CD4-positive, CD25-positive, alpha-beta regulatory T cell (primary cell): ENCODE results near the gene PABPC1L. TPM values are rescaled to one million over a fixed set of nuclear protein-coding genes. Genes with fewer than 3 reads are reported as not detected.

Experiments used
- ATAC-seq, 2 donors: fragments of 150-1000 bp; cut with Tn5 transposase; one replicate each; pipeline ENCODE4 v1.10.0; 2021; ENCODE audit warnings: low read depth in 2 of 2, moderate number of reproducible peaks in 2 of 2, moderate library complexity in 1 of 2
- DNase-seq, 3 donors: peaks; one replicate each; pipeline versions ENCODE4 v3.0.0 to v3.0.0-alpha.2; 2012 to 2022; ENCODE audit warnings: mixed read lengths in 1 of 3
- H3K27ac ChIP-seq: one replicate; pipeline ENCODE4 v1.7.0; 2013; ENCODE audit warnings: mild to moderate bottlenecking, low read length; ENCODE audit not compliant: insufficient read depth, poor library complexity, severe bottlenecking
- H3K27me3 ChIP-seq: one replicate; pipeline ENCODE4 v1.7.0; 2013; ENCODE audit warnings: low read length; ENCODE audit not compliant: control insufficient read depth, insufficient read depth
- H3K36me3 ChIP-seq: one replicate; pipeline ENCODE4 v1.7.0; 2013; ENCODE audit warnings: mild to moderate bottlenecking, low read length, moderate library complexity; ENCODE audit not compliant: control insufficient read depth, insufficient read depth
- H3K4me1 ChIP-seq: 2 replicates; pipeline ENCODE4 v1.7.0; 2013; ENCODE audit warnings: mild to moderate bottlenecking, low read length; ENCODE audit not compliant: insufficient read depth, control insufficient read depth, poor library complexity, severe bottlenecking
- H3K4me3 ChIP-seq: one replicate; pipeline ENCODE4 v1.7.0; 2013; ENCODE audit warnings: low read depth, mild to moderate bottlenecking, low read length, moderate library complexity
- H3K9me3 ChIP-seq, 2 experiments: 1 replicate in 1 of 2; 2 replicates in 1 of 2; pipeline ENCODE4 v1.7.0; 2013; ENCODE audit warnings: low read length in 2 of 2, mild to moderate bottlenecking in 1 of 2, moderate library complexity in 1 of 2; ENCODE audit not compliant: control insufficient read depth in 2 of 2
- H3K27ac Mint-ChIP-seq, 3 donors: one replicate each; pipeline ENCODE4 v1.8.0; 2020 to 2022; ENCODE audit warnings: mild to moderate bottlenecking in 3 of 3, mixed read lengths in 3 of 3, moderate library complexity in 2 of 3
- H3K27me3 Mint-ChIP-seq: one replicate; pipeline ENCODE4 v1.8.0; 2022; ENCODE audit warnings: mild to moderate bottlenecking, mixed read lengths
- H3K36me3 Mint-ChIP-seq: one replicate; pipeline ENCODE4 v1.8.0; 2020; ENCODE audit warnings: mixed read lengths
- H3K4me1 Mint-ChIP-seq, 4 donors: one replicate each; pipeline ENCODE4 v1.8.0; 2020 to 2022; ENCODE audit warnings: mixed read lengths in 4 of 4, mild to moderate bottlenecking in 1 of 4
- H3K4me3 Mint-ChIP-seq, 4 donors: one replicate each; pipeline ENCODE4 v1.8.0; 2020 to 2022; ENCODE audit warnings: mild to moderate bottlenecking in 4 of 4, mixed read lengths in 4 of 4, moderate library complexity in 3 of 4
- H3K9me3 Mint-ChIP-seq, 7 donors: one replicate each; pipeline ENCODE4 v1.8.0; 2020 to 2022; ENCODE audit warnings: mixed read lengths in 7 of 7, mild to moderate bottlenecking in 3 of 7, moderate library complexity in 2 of 7
- polyA plus RNA-seq, 4 donors: library from polyadenylated mRNA; unstranded; fragments of 300-500 nt; fragmentation: Illumina TruSeq; gene quantifications; one replicate each; pipeline ENCODE4 v1.2.3, GENCODE V29; 2021
- total RNA-seq: library from RNA; stranded (reverse); gene quantifications from one replicate; pipeline ENCODE4 v1.2.3, GENCODE V29; 2022

PABPC1L gene
- total and polyA plus RNA-seq, 5 donors from 2014 or later, result 0.12 to 66.1 (median 0.68) TPM; not detected in 2

GRCh38 chr20:44888226-44889103, 21.4 kb upstream of the PABPC1L start:
- DNase-seq (peak in 2 of 3 donors; percentile 22 to 45), ATAC-seq (no peak)
- no peaks in the 10 kb centered on the region for H3K27me3 ChIP-seq
- no peaks in the 10 kb centered on the region for H3K9me3 ChIP-seq
- H3K27ac Mint-ChIP-seq, result peak overlapping the region; percentile 84 to 92 (median 85)
- peaks cover 14% of the 10 kb centered on the region for H3K36me3 ChIP-seq
- H3K36me3 Mint-ChIP-seq, result peaks cover 8% of the 10 kb centered on the region
- peak overlapping the region; percentile 87 for H3K4me3 ChIP-seq
- H3K27me3 Mint-ChIP-seq, result no peaks in the 10 kb centered on the region
- H3K4me1 ChIP-seq, result peaks cover 79% of the 10 kb centered on the region
- peak overlapping the region; percentile 94 for H3K27ac ChIP-seq
- H3K4me3 Mint-ChIP-seq, result peak overlapping the region; percentile 90 to 98 (median 95)
- H3K9me3 Mint-ChIP-seq, result no peaks in the 10 kb centered on the region
- H3K4me1 Mint-ChIP-seq, result peaks cover 28 to 84% (median 61%) of the 10 kb centered on the region in 4 donors

DNA sequence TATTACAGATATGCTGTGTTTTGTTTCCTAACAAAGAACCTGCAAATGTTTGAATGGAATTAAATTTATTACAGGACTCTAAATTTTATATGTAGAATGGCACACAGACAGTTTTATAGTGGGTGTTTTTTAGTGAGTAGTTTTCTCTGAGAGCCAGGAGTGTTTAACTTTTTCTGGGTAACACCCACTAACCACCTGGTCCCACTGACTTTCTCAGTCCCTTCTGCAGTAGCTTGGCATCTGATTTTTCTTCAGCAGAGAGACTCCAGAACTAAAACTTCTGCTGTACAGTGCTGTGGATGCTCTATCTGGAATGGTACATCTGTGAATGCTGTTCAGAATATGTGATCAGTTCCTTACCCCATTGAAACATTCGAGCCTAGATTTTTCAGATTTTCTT, 18.0 kb upstream of the PABPC1L start:
- ATAC-seq, result no peak
- H3K4me1 Mint-ChIP-seq, result peaks cover 48 to 95% (median 74%) of the 10 kb centered on the region in 4 donors
- H3K27me3 Mint-ChIP-seq, result no peaks in the 10 kb centered on the region
- Histone ChIP-seq H3K27me3 (no peaks in the 10 kb centered on the region), H3K4me3 (peak overlapping the region; percentile 70), H3K4me1 (peaks cover 96% of the 10 kb centered on the region), H3K9me3 (no peaks in the 10 kb centered on the region), H3K36me3 (peaks cover 26% of the 10 kb centered on the region), H3K27ac (no peak overlapping the region)
- H3K27ac Mint-ChIP-seq, result peak overlapping the region; percentile 23 to 57 (median 49)
- DNase-seq, result no peak
- H3K4me3 Mint-ChIP-seq, result peak overlapping the region; percentile 17 to 71 (median 56)
- H3K9me3 Mint-ChIP-seq, result no peaks in the 10 kb centered on the region
- peaks cover 21% of the 10 kb centered on the region for H3K36me3 Mint-ChIP-seq

DNA sequence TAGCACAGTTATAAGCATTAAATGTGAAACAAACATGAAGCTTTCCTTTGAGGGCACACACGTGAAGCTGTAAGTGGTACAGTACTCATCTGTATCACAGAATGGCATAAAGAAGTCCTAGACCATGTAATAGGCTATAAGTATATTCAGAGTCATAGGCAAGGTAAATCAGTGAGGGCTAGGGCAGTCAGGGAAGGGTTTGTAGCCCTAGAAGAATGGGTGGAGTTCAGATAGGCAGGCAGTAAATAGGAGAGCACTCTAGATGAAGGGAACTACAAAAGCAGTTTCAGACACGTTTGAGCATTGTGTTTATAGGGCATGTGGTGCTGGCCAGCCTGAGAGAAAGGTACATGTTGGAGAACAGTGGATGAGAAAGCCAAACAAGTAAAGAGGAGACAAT, 14.9 kb upstream of the PABPC1L start:
- no peaks in the 10 kb centered on the region for H3K27me3 Mint-ChIP-seq
- no peaks in the 10 kb centered on the region for H3K27me3 ChIP-seq
- H3K4me3 Mint-ChIP-seq, result peak overlapping the region; percentile 19 to 53 (median 30)
- peak overlapping the region; percentile 56 for H3K4me3 ChIP-seq
- peaks cover 96% of the 10 kb centered on the region for H3K4me1 ChIP-seq
- H3K9me3 ChIP-seq, result no peaks in the 10 kb centered on the region
- DNase-seq (no peak), ATAC-seq (no peak)
- peaks cover 40 to 92% (median 69%) of the 10 kb centered on the region in 4 donors for H3K4me1 Mint-ChIP-seq
- peaks cover 37% of the 10 kb centered on the region for H3K36me3 ChIP-seq
- peaks cover 26% of the 10 kb centered on the region for H3K36me3 Mint-ChIP-seq
- H3K9me3 Mint-ChIP-seq, result no peaks in the 10 kb centered on the region
- H3K27ac Mint-ChIP-seq, result peak overlapping the region; percentile 0 to 84 (median 20)
- H3K27ac ChIP-seq, result no peak overlapping the region

DNA sequence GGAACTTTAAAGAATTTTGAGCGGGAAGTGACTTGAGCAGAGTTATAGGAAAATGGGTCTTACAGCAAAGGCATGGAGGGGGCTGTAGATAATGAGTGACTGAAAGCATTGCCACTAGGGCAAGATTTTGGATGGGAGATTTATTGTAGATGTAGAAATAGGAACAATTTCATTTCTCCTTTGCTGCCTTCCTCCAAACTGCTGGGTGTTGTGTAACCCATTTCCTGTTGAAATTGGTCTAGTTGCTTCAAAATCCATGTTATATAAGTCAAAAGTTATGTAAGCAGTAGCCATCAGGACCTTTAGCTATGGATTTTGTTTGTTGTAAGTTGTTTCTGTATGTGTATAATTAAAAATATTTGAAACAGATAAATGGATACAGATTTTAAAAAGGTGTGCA, 13.3 kb upstream of the PABPC1L start:
- no peak for DNase-seq
- Histone ChIP-seq H3K36me3 (peaks cover 46% of the 10 kb centered on the region), H3K27ac (peak overlapping the region; percentile 47), H3K27me3 (no peaks in the 10 kb centered on the region), H3K4me3 (peak overlapping the region; percentile 56), H3K9me3 (no peaks in the 10 kb centered on the region), H3K4me1 (peaks cover 90% of the 10 kb centered on the region)
- Mint-ChIP-seq H3K36me3 (peaks cover 36% of the 10 kb centered on the region), H3K27me3 (no peaks in the 10 kb centered on the region), H3K9me3 (no peaks in the 10 kb centered on the region), H3K4me3 (peak overlapping the region; percentile 33 to 71 (median 58)), H3K27ac (peak overlapping the region; percentile 23 to 89 (median 72)), H3K4me1 (peaks cover 51 to 93% (median 76%) of the 10 kb centered on the region in 4 donors)
- no peak for ATAC-seq

DNA sequence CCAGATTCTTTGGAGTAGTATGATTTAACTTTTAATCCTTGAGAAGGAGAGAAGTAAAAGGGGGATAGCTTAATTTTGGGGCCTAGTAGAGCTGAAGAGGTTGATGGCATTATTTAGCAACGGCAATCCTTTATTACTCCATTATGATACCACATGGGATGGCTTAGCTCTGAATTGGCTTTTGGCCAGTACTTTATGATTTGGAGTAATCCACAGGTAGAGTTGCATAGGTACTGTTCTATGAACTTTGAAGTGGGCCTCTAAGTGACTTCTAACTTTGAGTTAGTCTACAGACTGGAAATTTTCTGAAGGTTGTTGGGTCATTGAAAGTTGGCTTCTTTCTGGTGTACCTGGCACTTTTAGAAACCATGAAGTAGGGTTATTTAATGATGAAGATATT, 12.7 kb upstream of the PABPC1L start:
- no peak for DNase-seq
- H3K9me3 ChIP-seq, result no peaks in the 10 kb centered on the region
- Mint-ChIP-seq H3K4me1 (peaks cover 52 to 91% (median 74%) of the 10 kb centered on the region in 4 donors), H3K27ac (peak overlapping the region in 2 of 3 donors; percentile 23 to 72), H3K9me3 (no peaks in the 10 kb centered on the region), H3K36me3 (peaks cover 34% of the 10 kb centered on the region), H3K27me3 (no peaks in the 10 kb centered on the region), H3K4me3 (peak overlapping the region; percentile 24 to 71 (median 42))
- peaks cover 47% of the 10 kb centered on the region for H3K36me3 ChIP-seq
- H3K27ac ChIP-seq, result peak overlapping the region; percentile 47
- H3K4me3 ChIP-seq, result peak overlapping the region; percentile 56
- H3K4me1 ChIP-seq, result peaks cover 85% of the 10 kb centered on the region
- no peaks in the 10 kb centered on the region for H3K27me3 ChIP-seq
- no peak for ATAC-seq

DNA sequence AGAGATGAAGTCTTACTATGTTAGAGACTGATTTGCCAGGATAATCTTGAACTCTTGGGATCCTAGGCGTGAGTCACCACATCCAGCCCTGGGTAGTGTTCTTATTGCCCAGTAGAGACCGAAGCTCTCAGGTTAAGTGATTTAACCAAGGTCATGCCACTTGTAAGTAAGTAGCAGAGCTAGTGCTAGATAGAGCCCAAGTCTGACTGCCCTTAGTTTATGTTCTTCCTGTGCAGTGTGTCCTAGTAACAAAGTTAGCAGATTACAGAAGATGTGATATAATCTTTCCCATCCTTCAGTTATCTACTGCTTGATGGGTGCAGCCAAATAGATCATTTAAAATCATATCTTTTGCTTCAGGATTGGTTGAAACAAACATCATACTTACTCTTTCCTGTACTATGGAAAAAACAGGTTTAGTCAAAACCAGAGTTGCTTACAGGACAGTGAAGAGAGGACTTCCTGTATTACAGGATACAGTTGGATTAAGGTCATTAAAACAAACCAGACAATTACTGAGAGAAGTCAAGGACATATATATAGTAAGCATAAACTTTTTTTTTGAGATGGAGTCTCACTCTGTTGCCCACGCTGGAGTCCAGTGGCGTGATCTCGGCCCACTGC, 9.5 kb upstream of the PABPC1L start:
- peak overlapping the region; percentile 48 for H3K27ac ChIP-seq
- Mint-ChIP-seq H3K9me3 (no peaks in the 10 kb centered on the region), H3K27me3 (no peaks in the 10 kb centered on the region), H3K4me1 (peaks cover 48 to 77% (median 61%) of the 10 kb centered on the region in 4 donors), H3K27ac (peak overlapping the region; percentile 21 to 79 (median 73)), H3K36me3 (peaks cover 42% of the 10 kb centered on the region), H3K4me3 (peak overlapping the region; percentile 0 to 53 (median 27))
- H3K4me3 ChIP-seq, result peak overlapping the region; percentile 10
- H3K4me1 ChIP-seq, result peaks cover 54% of the 10 kb centered on the region
- DNase-seq (peak in 1 of 3 donors; percentile 36), ATAC-seq (no peak)
- no peaks in the 10 kb centered on the region for H3K9me3 ChIP-seq
- no peaks in the 10 kb centered on the region for H3K27me3 ChIP-seq
- peaks cover 68% of the 10 kb centered on the region for H3K36me3 ChIP-seq

- H3K36me3 Mint-ChIP-seq, result peaks cover 45% of the 10 kb centered on the region
- H3K4me1 ChIP-seq, result peaks cover 38% of the 10 kb centered on the region
- no peaks in the 10 kb centered on the region for H3K27me3 Mint-ChIP-seq
- H3K9me3 Mint-ChIP-seq, result no peaks in the 10 kb centered on the region
- H3K4me3 ChIP-seq, result no peak overlapping the region
- H3K9me3 ChIP-seq, result no peaks in the 10 kb centered on the region
- H3K27ac Mint-ChIP-seq, result peak overlapping the region; percentile 32 to 55 (median 52)
- no peaks in the 10 kb centered on the region for H3K27me3 ChIP-seq
- peaks cover 36 to 65% (median 45%) of the 10 kb centered on the region in 4 donors for H3K4me1 Mint-ChIP-seq
- no peak overlapping the region for H3K4me3 Mint-ChIP-seq
- no peak for ATAC-seq
- H3K36me3 ChIP-seq, result peaks cover 80% of the 10 kb centered on the region
- H3K27ac ChIP-seq, result peak overlapping the region; percentile 15
- no peak for DNase-seq
Observed at GRCh38 chr20:44901974-44902373, 7.9 kb upstream of the PABPC1L start.
